K562 (cell line): ENCODE measurements around the gene SPTSSA. TPM values are rescaled to one million over a fixed set of nuclear protein-coding genes. Genes with fewer than 3 reads are reported as not detected.

Experiments used
- ATAC-seq: fragments of 200-7000 bp; cut with Tn5 transposase; 3 replicates; pipeline ENCODE4 v1.9.1; 2020; ENCODE audit warnings: moderate library complexity
- BruUV-seq: library from RNA; stranded (reverse); fragments of 400-500 nt; replicated peaks from 2 replicates; lab custom pipeline; 2021; lab: Mats Ljungman, UMichigan
- CTCF ChIA-PET: fragments of 300-600 bp; formaldehyde crosslinking; extraction: SDS; loops from one replicate; lab custom pipeline; 2021; ENCODE audit warnings: low intra/inter-chr PET ratio; lab: Yijun Ruan, JAX
- POLR2A ChIA-PET: fragments of 300-600, 350-650 bp; sonication (Branson Sonifier 250); formaldehyde crosslinking; extraction: SDS; loops from one replicate; lab custom pipeline; 2021; ENCODE audit warnings: antibody characterized with exemption, inconsistent platforms; lab: Yijun Ruan, JAX
- DNase-seq, 4 experiments: peaks; one replicate each; pipeline versions ENCODE4 v3.0.0 to v3.0.0-alpha.2; 2011 to 2018; ENCODE audit warnings: low spot score in 3 of 4, mixed read lengths in 3 of 4; ENCODE audit errors: extremely low read depth in 1 of 4
- FAIRE-seq: peaks from 2 replicates; lab custom pipeline; 2011; peaks lifted over from hg19 to GRCh38; lab: Jason Lieb, UNC
- H2AFZ ChIP-seq: 2 replicates; pipeline ENCODE4 v1.6.0; 2011; ENCODE audit warnings: low read depth, low read length, control low read depth, inconsistent platforms
- H3K27ac ChIP-seq: fragments of 200-600 bp; 3 replicates; pipeline ENCODE4 v1.8.0; 2011; ENCODE audit warnings: low read depth, mild to moderate bottlenecking, control low read depth, inconsistent platforms, low read length, moderate library complexity, mixed read lengths; ENCODE audit errors: extremely low read depth
- H3K27me3 ChIP-seq, 2 experiments: fragments of 300-600 bp in 1 of 2; 2 replicates in 1 of 2; 3 replicates in 1 of 2; pipeline versions ENCODE4 v1.6.0 to v1.8.0; 2011; ENCODE audit warnings: inconsistent platforms in 2 of 2, low read length in 2 of 2, mild to moderate bottlenecking in 1 of 2, mixed read lengths in 1 of 2, moderate library complexity in 1 of 2; ENCODE audit not compliant: control insufficient read depth in 2 of 2, insufficient read depth in 2 of 2
- H3K36me3 ChIP-seq: fragments of 300-600 bp; 3 replicates; pipeline ENCODE4 v1.8.0; 2011; ENCODE audit warnings: mild to moderate bottlenecking, low read length, inconsistent platforms; ENCODE audit not compliant: control insufficient read depth, insufficient read depth
- H3K4me1 ChIP-seq, 2 experiments: fragments of 200-600 bp in 1 of 2; replicated peaks in 1 of 2; 2 replicates in 1 of 2; 3 replicates in 1 of 2; pipeline versions ENCODE4 v1.5.1 to v1.8.0; 2011; ENCODE audit warnings: inconsistent platforms in 2 of 2, low read length in 2 of 2, mild to moderate bottlenecking in 1 of 2, mixed read lengths in 1 of 2, moderate library complexity in 1 of 2; ENCODE audit not compliant: control insufficient read depth in 2 of 2, insufficient read depth in 2 of 2
- H3K4me2 ChIP-seq: 2 replicates; pipeline ENCODE4 v1.6.1; 2011; ENCODE audit warnings: low read length, control low read depth, inconsistent platforms, mixed read lengths; ENCODE audit not compliant: insufficient read depth
- H3K4me3 ChIP-seq: fragments of 200-600 bp; sonication (generic), shearing (Covaris generic); 2 replicates; pipeline ENCODE4 v1.5.1; 2016; ENCODE audit warnings: control low read depth, inconsistent platforms
- H3K79me2 ChIP-seq: fragments of 200-600 bp; 3 replicates; pipeline ENCODE4 v1.8.0; 2011; ENCODE audit warnings: low read length, inconsistent platforms; ENCODE audit not compliant: control insufficient read depth, insufficient read depth
- H3K9ac ChIP-seq, 2 experiments: 2 replicates each; pipeline versions ENCODE4 v1.6.0 to v1.6.1; 2011; ENCODE audit warnings: low read depth in 2 of 2, low read length in 2 of 2, control low read depth in 1 of 2, inconsistent platforms in 1 of 2, mild to moderate bottlenecking in 1 of 2, mixed read lengths in 1 of 2; ENCODE audit not compliant: insufficient read depth in 1 of 2
- H3K9me1 ChIP-seq: one replicate; pipeline ENCODE4 v1.6.0; 2011; ENCODE audit warnings: inconsistent platforms, mild to moderate bottlenecking, low read length, moderate library complexity; ENCODE audit not compliant: control insufficient read depth, insufficient read depth
- H3K9me3 ChIP-seq: replicated peaks from 2 replicates; pipeline ENCODE4 v1.5.1; 2011; ENCODE audit warnings: low read depth, low read length, inconsistent platforms; ENCODE audit not compliant: control insufficient read depth, insufficient read depth
- H4K20me1 ChIP-seq: replicated peaks from 2 replicates; pipeline ENCODE4 v1.6.1; 2011; ENCODE audit warnings: low read length, inconsistent platforms, mixed read lengths; ENCODE audit not compliant: control insufficient read depth, insufficient read depth
- KHSRP ChIP-seq: fragments of 450-650 bp; IDR thresholded peaks from 2 replicates; pipeline ENCODE4 v1.6.1; 2017
- MAFG ChIP-seq: fragments of 450-650 bp; conservative IDR thresholded peaks from 2 replicates; pipeline ENCODE4 v1.6.1; 2016; ENCODE audit warnings: missing genetic modification characterization, missing compliant biosample characterization
- PYGO2 ChIP-seq: fragments of 450-650 bp; IDR thresholded peaks from 2 replicates; pipeline ENCODE4 v1.6.1; 2016; ENCODE audit warnings: mild to moderate bottlenecking, missing genetic modification characterization, moderate library complexity, missing compliant biosample characterization
- RB1 ChIP-seq: fragments of 450-650 bp; IDR thresholded peaks from 2 replicates; pipeline ENCODE4 v1.6.1; 2017; ENCODE audit warnings: low read depth, mild to moderate bottlenecking
- TFAM ChIP-seq: fragments of 250-450 bp; sonication (Bioruptor Pico); conservative IDR thresholded peaks from 2 replicates; pipeline ENCODE4 v1.5.0; 2021; ENCODE audit warnings: mild to moderate bottlenecking, moderate library complexity
- ZNF316 ChIP-seq: fragments of 450-650 bp; IDR thresholded peaks from 2 replicates; pipeline ENCODE4 v1.6.1; 2016
- WGBS: fragments of 100-300 bp; shearing (Covaris generic); methylation state at CpG from one replicate; pipeline ENCODE4 v1.1.6; 2016; ENCODE audit warnings: low coverage, mixed read lengths; ENCODE audit not compliant: insufficient coverage; ENCODE audit errors: missing lambda C conversion rate; 5-methylcytosine and 5-hydroxymethylcytosine counted together
- in situ Hi-C: fragments of 300-500 bp; cut with MboI; formaldehyde crosslinking; loops from 4 replicates; pipeline ENCODE4 v1.15.0; 2018; ENCODE audit warnings: inconsistent platforms, mixed read lengths
- intact Hi-C: fragments of 100-400 bp; cut with micrococcal nuclease; formaldehyde crosslinking; loops from 2 replicates; pipeline ENCODE4 v1.14.2; 2022
- polyA plus RNA-seq, 8 experiments: library from polyadenylated mRNA; depleted of rRNA in 4 of 8; stranded (reverse) in 5 of 8; unstranded in 3 of 8; fragments of >200 nt; fragmentation: Nextera tagmentation in 2 of 8; fragmentation: Illumina TruSeq in 1 of 8; extraction: Ambion mirVana in 2 of 8; extraction: Trizol in 1 of 8; gene quantifications; 2 replicates each; pipeline versions ENCODE4 v1.2.1 to v1.2.3, GENCODE V29; 2011 to 2014; ENCODE audit warnings: inconsistent platforms in 1 of 8, missing spikeins in 1 of 8
- total RNA-seq, 7 experiments: library from RNA; depleted of rRNA in 6 of 7; stranded (reverse); fragments of >200 nt in 6 of 7; fragmentation: Illumina TruSeq in 2 of 7; extraction: Trizol in 2 of 7; gene quantifications; 2 replicates each; pipeline versions ENCODE4 v1.2.1 to v1.2.3, GENCODE V29; 2011 to 2021; ENCODE audit warnings: low replicate concordance in 1 of 7
- TF ChIP-seq, protein P1 (sequence below): fragments of 250-450 bp; sonication (Bioruptor Pico); IDR thresholded peaks from 2 replicates; pipeline ENCODE4 v1.8.0; 2021; ENCODE audit warnings: moderate library complexity, mild to moderate bottlenecking, inconsistent platforms

Gene SPTSSA
- total and polyA plus RNA-seq, 9 of the 15 experiments (the other 6 are each of a cell fraction or from before 2014, with no cell fraction given) = 6.8 to 35.7 (median 22.0) TPM

DNA sequence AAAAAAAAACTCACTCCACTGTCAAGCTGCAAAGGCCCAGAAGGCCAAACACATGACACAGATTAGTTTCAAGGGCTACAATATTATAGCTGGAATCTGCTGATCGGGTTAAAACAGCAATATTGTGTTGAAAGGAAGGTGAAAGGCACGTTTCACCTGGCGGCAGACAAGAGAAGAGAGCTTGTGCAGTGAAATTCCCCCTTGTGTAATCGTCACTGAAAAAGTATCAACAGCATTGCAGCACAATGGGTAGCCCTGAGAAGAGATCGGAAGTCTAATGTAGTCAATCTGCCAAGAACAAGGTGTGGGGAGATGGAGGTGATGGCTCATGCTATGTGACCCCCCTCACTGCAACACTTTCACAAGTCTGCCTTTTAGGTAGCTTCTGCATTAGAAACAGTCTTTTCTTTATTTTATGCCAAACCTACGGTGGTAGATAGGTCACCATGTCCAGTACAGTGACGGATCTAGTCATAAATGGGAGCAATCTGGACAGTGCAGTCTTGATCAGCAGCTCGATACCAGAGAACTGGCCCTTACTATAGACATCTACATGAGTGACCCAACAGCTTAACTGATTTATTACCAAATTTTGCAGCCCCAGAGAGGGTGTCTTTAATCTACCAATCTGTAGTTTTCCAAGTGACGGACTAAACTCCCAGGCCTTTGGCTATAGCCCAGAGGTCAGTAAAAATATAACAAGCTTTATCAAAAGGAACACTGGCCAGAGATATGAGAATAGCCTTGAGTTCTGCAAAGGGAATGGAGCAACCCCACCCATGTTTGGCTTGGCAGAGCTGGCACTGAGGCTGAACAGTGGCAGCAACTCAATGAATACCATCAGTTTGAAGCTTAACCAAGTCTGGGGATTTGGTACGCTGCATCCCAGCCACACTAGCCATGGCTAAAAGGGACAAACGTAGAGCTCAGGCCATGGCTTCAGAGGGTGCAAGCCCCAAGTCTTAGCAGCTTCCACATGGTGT lies 35.4 kb downstream of the SPTSSA start:
- no TSS peak for BruUV-seq
- H2AFZ ChIP-seq = no peak overlapping the region
- TF ChIP-seq TFAM (CRISPR knock-in tag) (no peak), ZNF316 (peak; percentile 30; the same call in 1 of the 2 replicates), KHSRP (no peak), PYGO2 (tag) (no peak), MAFG (tag) (0 out of 2 replicates have a peak, but pooled peaks have one; percentile 7), RB1 (no peak)
- TF ChIP-seq, protein P1, sequence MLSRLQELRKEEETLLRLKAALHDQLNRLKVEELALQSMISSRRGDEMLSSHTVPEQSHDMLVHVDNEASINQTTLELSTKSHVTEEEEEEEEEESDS (CRISPR knock-in tag) = no peak
- TF ChIP-seq, all 486 proteins: peak for 2
- no peaks in the 10 kb centered on the region for H3K9me3 ChIP-seq
- no peak overlapping the region for H3K4me2 ChIP-seq
- no peak overlapping the region for H3K4me3 ChIP-seq
- no peak for DNase-seq
- 25% methylated on average over 10 of the region's 11 CpGs for WGBS
- POLR2A ChIA-PET = no interaction called here
- no peaks in the 10 kb centered on the region for H3K36me3 ChIP-seq
- no peak for ATAC-seq
- no peaks in the 10 kb centered on the region for H3K79me2 ChIP-seq
- no peaks in the 10 kb centered on the region for H3K9me1 ChIP-seq
- FAIRE-seq = no peak
- H4K20me1 ChIP-seq = no peaks in the 10 kb centered on the region
- CTCF ChIA-PET = no interaction called here
- H3K27me3 ChIP-seq = no peaks in the 10 kb centered on the region
- in situ Hi-C loops = no loop called here
- no peak overlapping the region for H3K27ac ChIP-seq
- H3K9ac ChIP-seq = no peak overlapping the region
- intact Hi-C loops = no loop called here
- H3K4me1 ChIP-seq = no peaks in the 10 kb centered on the region; a peak in 1 of 5 replicates
